ENCODE results near the gene NPBWR2. TPM values are rescaled to one million over a fixed set of nuclear protein-coding genes. Genes with fewer than 3 reads are reported as not detected.

The NPBWR2 gene
- total RNA-seq, 2 donors from 2014 or later = not detected

DNA sequence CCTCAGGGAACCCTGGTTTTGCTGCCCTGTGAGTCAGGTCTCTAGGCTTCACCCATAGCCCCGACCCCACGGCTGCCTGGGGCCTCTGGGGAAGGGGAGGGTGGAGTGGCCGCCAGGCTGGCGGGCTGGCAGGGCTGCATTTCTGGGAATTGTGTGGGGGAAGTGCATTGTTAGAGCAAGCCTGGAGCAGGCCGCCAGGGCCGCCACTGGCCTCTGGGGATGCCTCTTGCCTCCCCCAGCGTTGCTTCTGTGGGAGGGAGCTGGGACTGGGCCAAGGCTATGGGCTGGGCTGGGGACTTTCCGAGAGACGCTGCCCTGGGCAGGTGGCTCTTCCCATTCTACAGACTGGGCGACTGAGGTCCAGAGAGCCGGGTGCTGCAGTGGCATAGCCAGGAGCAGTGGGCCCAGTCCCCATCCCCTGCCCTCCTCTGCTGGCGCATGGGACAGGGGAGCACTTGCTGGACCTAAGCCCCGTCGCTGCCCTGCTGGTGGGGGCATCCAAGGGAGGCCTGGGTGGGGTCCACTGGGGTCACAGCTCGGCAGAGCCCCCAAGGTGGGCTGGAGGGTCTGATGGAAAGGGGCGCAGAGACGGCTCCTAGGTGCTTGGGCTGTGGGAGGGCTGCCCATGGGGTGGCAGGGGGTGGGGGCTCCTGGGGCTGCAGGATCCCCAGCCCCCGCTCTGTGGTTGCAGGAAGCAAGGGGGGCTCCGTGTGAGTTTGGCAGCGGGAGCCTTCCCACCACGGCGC lies 51.3 kb downstream of the NPBWR2 start:
- TF ChIP-seq, protein P1, sequence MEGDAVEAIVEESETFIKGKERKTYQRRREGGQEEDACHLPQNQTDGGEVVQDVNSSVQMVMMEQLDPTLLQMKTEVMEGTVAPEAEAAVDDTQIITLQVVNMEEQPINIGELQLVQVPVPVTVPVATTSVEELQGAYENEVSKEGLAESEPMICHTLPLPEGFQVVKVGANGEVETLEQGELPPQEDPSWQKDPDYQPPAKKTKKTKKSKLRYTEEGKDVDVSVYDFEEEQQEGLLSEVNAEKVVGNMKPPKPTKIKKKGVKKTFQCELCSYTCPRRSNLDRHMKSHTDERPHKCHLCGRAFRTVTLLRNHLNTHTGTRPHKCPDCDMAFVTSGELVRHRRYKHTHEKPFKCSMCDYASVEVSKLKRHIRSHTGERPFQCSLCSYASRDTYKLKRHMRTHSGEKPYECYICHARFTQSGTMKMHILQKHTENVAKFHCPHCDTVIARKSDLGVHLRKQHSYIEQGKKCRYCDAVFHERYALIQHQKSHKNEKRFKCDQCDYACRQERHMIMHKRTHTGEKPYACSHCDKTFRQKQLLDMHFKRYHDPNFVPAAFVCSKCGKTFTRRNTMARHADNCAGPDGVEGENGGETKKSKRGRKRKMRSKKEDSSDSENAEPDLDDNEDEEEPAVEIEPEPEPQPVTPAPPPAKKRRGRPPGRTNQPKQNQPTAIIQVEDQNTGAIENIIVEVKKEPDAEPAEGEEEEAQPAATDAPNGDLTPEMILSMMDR (IDR thresholded peaks at IDR 0.05) = no peak
- Histone ChIP-seq H3K27me3 (no peaks in the 10 kb centered on the region), H3K4me3 (peak overlapping the region in 1 of 2 donors; percentile 8), H3K27ac (peak overlapping the region; percentile 65 to 73), H3K9me3 (no peaks in the 10 kb centered on the region), H3K36me3 (no peaks in the 10 kb centered on the region), H3K4me1 (peaks cover 0 to 42% of the 10 kb centered on the region in 2 donors)
- DNase-seq (ENCODE audit: low spot score) = no peak

DNA sequence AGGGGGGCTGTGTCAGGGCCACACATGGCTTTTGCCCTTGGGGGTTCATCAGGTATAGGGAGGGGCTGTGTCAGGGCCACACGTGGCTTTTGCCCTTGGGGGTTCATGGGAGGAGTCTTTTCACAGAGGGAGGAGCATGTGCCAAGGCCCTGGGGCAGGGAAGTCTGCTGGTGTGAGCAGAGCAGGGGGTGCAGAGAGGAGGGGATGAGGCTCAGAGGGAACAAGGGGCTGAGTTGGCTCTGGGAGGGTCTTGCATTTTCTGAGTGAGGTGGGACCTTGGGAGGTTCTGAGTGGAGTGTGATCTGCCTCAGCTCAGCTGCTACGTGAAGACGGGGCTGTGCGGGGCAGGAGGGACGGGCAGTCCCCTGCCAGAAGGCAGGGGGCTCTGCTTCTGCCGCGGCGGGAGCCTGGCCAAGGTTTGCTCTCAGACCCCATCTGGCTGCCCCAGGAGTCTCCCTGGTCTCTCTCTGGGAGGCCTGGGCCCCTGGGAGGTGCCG lies 51.9 kb downstream of the NPBWR2 start:
- DNase-seq (ENCODE audit: low spot score) = no peak
- Histone ChIP-seq H3K27ac (peak overlapping the region; percentile 59 to 67), H3K27me3 (no peaks in the 10 kb centered on the region), H3K4me1 (peaks cover 0 to 42% of the 10 kb centered on the region in 2 donors), H3K4me3 (no peak overlapping the region), H3K36me3 (no peaks in the 10 kb centered on the region), H3K9me3 (no peaks in the 10 kb centered on the region)
- TF ChIP-seq, protein P1 (IDR thresholded peaks at IDR 0.05) = no peak

DNA sequence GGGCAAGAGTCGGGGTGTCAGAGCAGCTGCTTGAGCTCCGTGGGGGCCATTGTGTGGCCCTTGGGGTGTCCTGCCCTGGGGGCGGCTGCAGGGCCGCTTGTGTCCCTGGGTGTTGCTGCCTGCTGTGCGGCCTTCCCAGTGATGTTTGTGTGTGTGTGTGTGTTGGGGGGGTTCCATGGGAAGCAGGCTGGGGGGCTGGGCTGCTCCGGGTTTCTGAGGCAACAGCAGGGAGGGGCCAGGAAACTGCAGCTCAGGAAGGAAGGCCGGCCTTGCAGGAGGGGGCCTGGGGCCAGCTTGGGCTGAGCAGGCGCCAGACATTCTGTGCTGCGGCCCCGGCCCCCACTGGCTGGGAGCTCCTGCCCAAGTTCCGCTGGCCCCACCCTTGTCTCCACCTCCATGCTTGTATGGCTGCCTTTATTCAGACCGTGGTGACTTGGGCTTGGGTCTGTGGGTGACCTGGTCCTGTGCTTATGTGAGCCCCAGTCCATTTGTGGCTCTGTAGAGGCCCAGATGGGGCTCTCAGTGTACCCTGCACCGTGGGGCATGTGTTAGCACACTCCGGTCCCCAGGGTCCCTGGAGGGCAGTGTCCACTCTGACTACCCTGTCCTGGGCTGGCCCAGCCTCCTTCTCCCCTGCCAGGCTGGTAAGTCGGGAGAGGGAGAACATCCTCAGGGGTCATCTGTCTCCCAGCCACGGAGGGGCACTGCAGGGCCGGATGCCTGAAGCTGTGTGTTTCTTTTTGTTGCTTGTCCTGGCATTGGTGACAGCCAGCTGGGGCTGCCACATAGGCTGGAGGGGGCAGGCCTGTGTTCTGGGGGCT lies 53.3 kb downstream of the NPBWR2 start:
- Histone ChIP-seq H3K27ac (peak overlapping the region; percentile 60 to 67), H3K4me3 (peak overlapping the region in 1 of 2 donors; percentile 17), H3K27me3 (no peaks in the 10 kb centered on the region), H3K4me1 (peaks cover 0 to 49% of the 10 kb centered on the region in 2 donors), H3K9me3 (no peaks in the 10 kb centered on the region), H3K36me3 (no peaks in the 10 kb centered on the region)
- peak; percentile 73 for DNase-seq (ENCODE audit: low spot score)
- TF ChIP-seq, protein P1 (IDR thresholded peaks at IDR 0.05) = no peak

Small RNA genes within 50 kb of the gene (microRNA-seq; reads per million reads assigned to microRNA genes)
- 0 to 1.4 reads per million in 2 donors for gene MIR6813 (ENCODE audit: borderline number of aligned reads in 2 of 2, borderline replicate concordance in 1 of 2)

Other genes starting within 250 kb of the NPBWR2 start
- not detected for gene ABHD16B, start 246.1 kb downstream of the NPBWR2 start, total RNA-seq
- 10 to 100 TPM; 80.6 to 84.0 TPM for gene TPD52L2, start 242.3 kb downstream of the NPBWR2 start, total RNA-seq
- gene DNAJC5, start 212.4 kb downstream of the NPBWR2 start, total RNA-seq = 10 to 100 TPM; 41.2 to 43.8 TPM
- gene UCKL1, start 151.1 kb downstream of the NPBWR2 start, total RNA-seq = 10 to 100 TPM; 25.9 to 27.6 TPM
- 1 to 10 TPM; 7.0 to 8.3 TPM for gene ZNF512B, start 137.6 kb downstream of the NPBWR2 start, total RNA-seq
- 1 to 10 TPM; 3.1 to 3.7 TPM for gene SAMD10, start 127.9 kb downstream of the NPBWR2 start, total RNA-seq
- 10 to 100 TPM; 32.9 to 43.6 TPM for gene PRPF6, start 126.4 kb downstream of the NPBWR2 start, total RNA-seq
- gene C20orf204, start 71.4 kb downstream of the NPBWR2 start, total RNA-seq = under 1 TPM; 0.07 to 0.35 TPM
- gene SOX18, start 57.9 kb downstream of the NPBWR2 start, total RNA-seq = 10 to 100 TPM; 15.1 to 17.2 TPM
- gene TCEA2, start 44.4 kb downstream of the NPBWR2 start, total RNA-seq = 10 to 100 TPM; 17.8 to 25.5 TPM
- 10 to 100 TPM in 1 of 2 donors, 1 to 10 TPM in 1; 7.8 to 14.1 TPM for gene RGS19, start 28.0 kb downstream of the NPBWR2 start, total RNA-seq
- gene OPRL1, start 27.5 kb downstream of the NPBWR2 start, total RNA-seq = 1 to 10 TPM in 1 of 2 donors, under 1 TPM in 1; 0.75 to 1.4 TPM
- gene LKAAEAR1, start 23.2 kb downstream of the NPBWR2 start, total RNA-seq = not detected
- under 1 TPM in 1 of 2 donors, not detected in 1; 0.15 TPM for gene MYT1, start 56.9 kb upstream of the NPBWR2 start, total RNA-seq
- 100 to 1,000 TPM in 1 of 2 donors, 10 to 100 TPM in 1; 83.3 to 180 TPM for gene PCMTD2, start 148.2 kb upstream of the NPBWR2 start, total RNA-seq